Measurements from ENCODE around the gene TRPM3.
"Not testable (repeated sequence)": the region's sequence is repeated elsewhere in the genome, so short reads cannot be mapped to it uniquely, and the experiment has no call there.

Gene TRPM3

DNA sequence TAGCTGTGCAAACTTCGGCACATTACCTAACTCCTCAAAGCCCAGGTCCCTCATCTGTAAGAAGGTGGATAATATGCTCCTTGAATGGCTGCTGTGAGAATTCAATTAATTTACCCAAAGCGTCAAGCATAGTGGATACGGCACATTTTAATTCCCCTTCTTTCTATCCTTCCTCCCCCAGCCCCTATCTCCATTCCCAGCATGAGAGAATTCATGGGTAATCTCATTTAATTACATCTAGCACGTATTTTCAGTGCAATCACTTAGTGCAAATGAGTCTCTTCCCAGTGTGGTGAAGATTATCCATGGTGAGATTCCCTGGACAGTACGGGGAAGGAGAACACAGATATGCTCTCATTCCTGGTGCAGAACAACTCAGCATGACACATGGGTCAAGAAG, 145.6 kb downstream of the TRPM3 start:
- in situ Hi-C loops (cut with MboI; ENCODE audit: low sequenced_read_pairs, unreplicated experiment), result no loop called here
- TF ChIP-seq CTCF (IDR thresholded peaks at IDR 0.05; ENCODE audit: borderline replicate concordance, control extremely low read depth, extremely low read depth, insufficient read depth, missing control alignments), result no peak
- no peak for DNase-seq (ENCODE audit: low spot score)

- TF ChIP-seq CTCF (IDR thresholded peaks at IDR 0.05; ENCODE audit: borderline replicate concordance, control extremely low read depth, extremely low read depth, insufficient read depth, missing control alignments), result no peak
- no peak for DNase-seq (ENCODE audit: low spot score)
Measured at GRCh38 chr9:70971723-70972122, 149.7 kb downstream of the TRPM3 start.

GRCh38 chr9:70966380-70966779, 155.0 kb downstream of the TRPM3 start:
- in situ Hi-C loops (cut with MboI; ENCODE audit: low sequenced_read_pairs, unreplicated experiment), result not testable (repeated sequence)

More at GRCh38 chr9:70971723-70972122, 149.7 kb downstream of the TRPM3 start:
- in situ Hi-C loops (cut with MboI; ENCODE audit: low sequenced_read_pairs, unreplicated experiment), result no loop called here

DNA sequence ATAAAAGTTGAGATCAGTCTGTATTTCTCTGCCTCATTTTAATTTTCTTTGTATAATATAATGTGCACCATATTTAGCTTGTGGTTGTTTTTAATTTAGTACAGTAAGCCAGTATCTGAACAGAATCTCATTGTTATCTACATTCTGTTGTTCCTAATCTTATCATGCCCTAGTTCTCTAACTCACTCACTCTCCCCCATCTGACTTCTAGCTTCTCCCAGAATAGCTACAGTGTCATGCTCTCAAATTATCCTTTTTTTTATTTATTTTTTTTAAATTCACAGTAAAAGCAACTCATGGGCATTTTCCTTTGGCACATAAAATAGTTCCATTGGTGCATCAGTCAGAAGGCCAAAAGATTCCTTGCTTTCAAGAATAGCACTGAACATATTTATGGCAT, 156.6 kb downstream of the TRPM3 start:
- in situ Hi-C loops (cut with MboI; ENCODE audit: low sequenced_read_pairs, unreplicated experiment), result no loop called here
- DNase-seq (ENCODE audit: low spot score), result no peak
- TF ChIP-seq CTCF (IDR thresholded peaks at IDR 0.05; ENCODE audit: borderline replicate concordance, control extremely low read depth, extremely low read depth, insufficient read depth, missing control alignments), result no peak

More at GRCh38 chr9:70966380-70966779, 155.0 kb downstream of the TRPM3 start:
- not testable (repeated sequence) for DNase-seq (ENCODE audit: low spot score)

DNA sequence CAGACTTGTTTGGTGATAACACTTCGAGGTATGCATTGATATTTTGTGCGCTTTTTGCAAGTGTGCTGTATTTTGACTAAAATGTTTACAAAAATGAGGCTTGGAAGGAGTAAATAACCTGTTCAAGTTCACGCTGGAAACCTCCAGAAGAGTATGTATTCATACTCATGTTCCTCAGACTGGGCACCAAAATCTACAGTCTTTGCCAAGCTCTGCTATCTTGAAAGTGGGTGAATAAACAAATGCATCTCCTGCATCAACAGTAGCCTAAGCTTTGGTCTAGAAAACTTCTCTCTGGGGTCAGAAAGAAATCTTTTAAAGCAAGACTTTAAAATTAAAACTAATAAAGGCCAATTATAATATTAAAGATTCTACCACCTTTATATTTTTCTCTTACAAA, 157.9 kb downstream of the TRPM3 start:
- DNase-seq (ENCODE audit: low spot score), result no peak
- in situ Hi-C loops (cut with MboI; ENCODE audit: low sequenced_read_pairs, unreplicated experiment), result no loop called here
- TF ChIP-seq CTCF (IDR thresholded peaks at IDR 0.05; ENCODE audit: borderline replicate concordance, control extremely low read depth, extremely low read depth, insufficient read depth, missing control alignments), result no peak

DNA sequence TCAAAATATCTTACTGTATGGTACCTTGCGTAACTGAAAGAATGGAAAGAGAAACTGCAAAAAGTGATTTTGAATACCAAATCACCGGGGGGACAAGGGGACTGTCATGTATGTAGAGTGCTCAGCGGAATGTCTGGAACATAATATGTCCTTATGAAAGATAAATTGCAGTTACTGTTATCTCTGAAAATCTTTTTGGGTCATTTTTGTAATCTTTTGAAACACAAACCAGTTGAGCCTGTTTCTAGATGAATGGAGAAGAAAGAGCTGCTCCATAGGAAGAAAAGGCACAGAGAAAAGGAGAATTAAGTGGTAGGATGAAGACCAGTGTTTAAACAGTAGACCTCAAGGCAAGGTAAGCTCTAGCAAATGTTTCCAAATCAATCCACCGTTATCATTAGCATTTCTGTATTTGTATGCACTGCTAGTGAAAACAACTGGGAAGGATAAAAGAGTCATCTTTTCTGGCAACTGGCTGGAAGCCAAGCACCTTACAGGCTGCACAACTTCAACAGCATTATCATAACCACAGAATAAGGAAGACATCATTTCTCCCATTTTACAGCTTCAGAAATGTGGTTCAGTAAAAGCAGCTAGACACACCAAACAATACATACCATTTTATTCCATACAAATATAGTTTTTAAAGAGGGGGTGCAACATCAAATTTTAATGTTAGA, 158.5 kb downstream of the TRPM3 start:
- in situ Hi-C loops (cut with MboI; ENCODE audit: low sequenced_read_pairs, unreplicated experiment), result no loop called here
- DNase-seq (ENCODE audit: low spot score), result no peak
- no peak for TF ChIP-seq CTCF (IDR thresholded peaks at IDR 0.05; ENCODE audit: borderline replicate concordance, control extremely low read depth, extremely low read depth, insufficient read depth, missing control alignments)

- no peak for DNase-seq (ENCODE audit: low spot score)
- in situ Hi-C loops (cut with MboI; ENCODE audit: low sequenced_read_pairs, unreplicated experiment), result no loop called here
- no peak for TF ChIP-seq CTCF (IDR thresholded peaks at IDR 0.05; ENCODE audit: borderline replicate concordance, control extremely low read depth, extremely low read depth, insufficient read depth, missing control alignments)
Measured at GRCh38 chr9:70959366-70959765, 162.1 kb downstream of the TRPM3 start.

Measured in GM13976 (cell line).